PC-3 (cell line): ENCODE data around the gene GPD1. TPM values are rescaled to one million over a fixed set of nuclear protein-coding genes. Genes with fewer than 3 reads are reported as not detected.
A peak's percentile ranks its signal among the peaks of the same experiment; 100 is the strongest.

ENCODE experiments used
- ATAC-seq: fragments of 200-7000 bp; cut with Tn5 transposase; 2 replicates; pipeline ENCODE4 v1.9.1; 2020; ENCODE audit warnings: mild to moderate bottlenecking, moderate library complexity
- BruUV-seq: library from RNA; stranded (reverse); fragments of 400-500 nt; replicated peaks from 2 replicates; lab custom pipeline; 2021; lab: Mats Ljungman, UMichigan
- CTCF ChIA-PET: fragments of 300-600 bp; sonication (Branson Sonifier 250); formaldehyde crosslinking; loops from one replicate; lab custom pipeline; 2022; ENCODE audit warnings: antibody characterized with exemption; lab: Charles Lee
- POLR2A ChIA-PET: fragments of 300-600 bp; sonication (Branson Sonifier 250); formaldehyde crosslinking; loops from one replicate; lab custom pipeline; 2022; ENCODE audit warnings: antibody characterized with exemption; ENCODE audit not compliant: unreplicated experiment; lab: Charles Lee
- DNase-seq: peaks from one replicate; pipeline ENCODE4 v3.0.0-alpha.2; 2015
- H2AFZ ChIP-seq: fragments of 300-600 bp; sonication (generic); 2 replicates; pipeline ENCODE4 v1.6.0; 2016; ENCODE audit warnings: antibody characterized with exemption, low read length
- H3F3A ChIP-seq: fragments of 300-600 bp; sonication (generic); one replicate; pipeline ENCODE4 v1.6.0; 2017; ENCODE audit warnings: antibody characterized with exemption, low read length, control low read depth, mild to moderate bottlenecking; ENCODE audit not compliant: unreplicated experiment
- H3K27ac ChIP-seq: fragments of 300-600 bp; sonication (generic); 2 replicates; pipeline ENCODE4 v1.5.1; 2016; ENCODE audit warnings: mild to moderate bottlenecking, low read length
- H3K27me3 ChIP-seq: fragments of 300-600 bp; sonication (generic); 2 replicates; pipeline ENCODE4 v1.6.1; 2016; ENCODE audit warnings: low read length, mixed read lengths
- H3K36me3 ChIP-seq: fragments of 300-600 bp; sonication (generic); 2 replicates; pipeline ENCODE4 v1.6.1; 2016; ENCODE audit warnings: low read depth, mixed run types, low read length, mixed read lengths
- H3K4me1 ChIP-seq: fragments of 300-600 bp; sonication (generic); 2 replicates; pipeline ENCODE4 v1.5.1; 2016; ENCODE audit warnings: low read length; ENCODE audit not compliant: insufficient read depth
- H3K4me2 ChIP-seq: fragments of 300-600 bp; sonication (generic); 2 replicates; pipeline ENCODE4 v1.6.0; 2016; ENCODE audit warnings: low read length
- H3K4me3 ChIP-seq: fragments of 300-600 bp; sonication (generic); 2 replicates; pipeline ENCODE4 v1.5.1; 2016; ENCODE audit warnings: mild to moderate bottlenecking, low read length, mixed read lengths
- H3K79me2 ChIP-seq: fragments of 300-600 bp; sonication (generic); 2 replicates; pipeline ENCODE4 v1.6.1; 2017; ENCODE audit warnings: low read length, mixed read lengths
- H3K9ac ChIP-seq: fragments of 300-600 bp; sonication (generic); 2 replicates; pipeline ENCODE4 v1.6.0; 2016; ENCODE audit warnings: mild to moderate bottlenecking, low read length
- H3K9me2 ChIP-seq: fragments of 300-600 bp; sonication (generic); replicated peaks from 2 replicates; pipeline ENCODE4 v1.6.1; 2016; ENCODE audit warnings: mixed run types, low read length, mixed read lengths
- H3K9me3 ChIP-seq: fragments of 300-600 bp; sonication (generic); 2 replicates; pipeline ENCODE4 v1.6.1; 2016; ENCODE audit warnings: low read length, mixed read lengths
- H4K20me1 ChIP-seq: fragments of 300-600 bp; sonication (generic); 2 replicates; pipeline ENCODE4 v1.6.1; 2016; ENCODE audit warnings: low read length, mixed read lengths
- EZH2 ChIP-seq: fragments of 300-600 bp; sonication (generic); IDR thresholded peaks from one replicate; pipeline ENCODE4 v1.6.1; 2017; ENCODE audit warnings: antibody characterized with exemption, mild to moderate bottlenecking, low read length; ENCODE audit not compliant: unreplicated experiment
- EZH2phosphoT487 ChIP-seq: fragments of 300-600 bp; sonication (generic); IDR thresholded peaks from 2 replicates; pipeline ENCODE4 v1.6.1; 2018; ENCODE audit warnings: mild to moderate bottlenecking, antibody characterized with exemption, low read length, borderline replicate concordance
- intact Hi-C: fragments of 100-400 bp; cut with micrococcal nuclease; formaldehyde crosslinking; loops from 2 replicates; pipeline ENCODE4 v1.9.0; 2023
- total RNA-seq: library from RNA; depleted of rRNA; stranded (reverse); fragments of >200 nt; gene quantifications from 2 replicates; pipeline ENCODE4 v1.2.3, GENCODE V29; 2014
- TF ChIP-seq, protein P1 (sequence below): fragments of 300-600 bp; sonication (generic); conservative IDR thresholded peaks from 2 replicates; pipeline ENCODE4 v1.5.1; 2017; ENCODE audit warnings: antibody characterized with exemption, low read depth, mild to moderate bottlenecking, low read length

The GPD1 gene
- total RNA-seq, 1 experiment from 2014 or later: 0.11 TPM

DNA sequence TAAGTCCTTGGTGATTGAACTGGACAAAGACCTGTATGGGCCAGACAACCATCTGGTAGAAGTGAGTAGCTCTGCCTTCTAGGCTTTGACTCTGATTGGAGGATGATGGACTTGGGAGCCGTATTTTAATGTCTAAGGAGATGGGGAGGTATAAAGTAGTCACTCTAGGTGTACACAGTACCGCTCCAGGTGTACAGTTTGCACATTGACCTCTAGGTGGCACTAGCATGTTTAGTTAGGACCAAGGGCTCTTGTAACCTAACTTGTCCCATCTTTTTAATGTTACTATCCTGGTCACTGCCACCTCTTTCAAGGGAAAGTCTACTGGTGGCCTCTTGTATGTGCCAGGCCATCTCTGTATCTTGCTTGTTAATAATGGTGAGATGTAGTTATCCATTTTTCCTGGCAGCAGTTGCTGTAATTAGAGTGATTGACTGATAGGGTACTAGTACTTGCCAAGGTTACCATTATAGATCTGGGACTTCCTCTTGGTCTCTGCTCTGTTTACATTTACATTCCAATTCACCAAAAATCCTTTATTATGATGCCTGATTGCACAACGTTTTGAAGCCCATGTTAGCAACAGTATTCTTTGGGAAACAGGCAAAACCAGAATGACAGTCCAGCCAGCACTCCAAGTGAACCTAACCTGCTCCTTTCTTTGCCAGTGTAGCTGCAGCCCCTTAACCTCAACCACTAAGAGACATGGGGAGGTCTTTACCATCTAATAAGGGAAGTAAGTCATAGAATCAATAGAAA, 15.1 kb upstream of the GPD1 start:
- Histone ChIP-seq H3K4me2 (peak overlapping the region; percentile 65), H4K20me1 (peaks cover 4% of the 10 kb centered on the region; the same call in 1 of the 2 replicates), H3K9me2 (no peaks in the 10 kb centered on the region), H3K27ac (peak overlapping the region; percentile 82), H3F3A (peaks cover 13% of the 10 kb centered on the region), H3K4me1 (peaks cover 40% of the 10 kb centered on the region), H3K4me3 (peak overlapping the region; percentile 33; the same call in 1 of the 2 replicates), H3K27me3 (no peaks in the 10 kb centered on the region), H3K36me3 (peaks cover 45% of the 10 kb centered on the region), H3K9me3 (no peaks in the 10 kb centered on the region), H2AFZ (no peak overlapping the region), H3K79me2 (peaks cover 26% of the 10 kb centered on the region), H3K9ac (peak overlapping the region; percentile 25)
- POLR2A ChIA-PET: interaction anchor here (0.5 to 0.6 kb wide), 2 partner anchors 21 to 132 kb away, joined by 3 read pairs; no protein-coding TSS in a partner anchor
- peak; percentile 88 for DNase-seq
- ATAC-seq: peak; percentile 36
- BruUV-seq: no TSS peak
- intact Hi-C loops: loop anchor here (1.0 to 10.0 kb wide), 3 partner anchors 24 to 226 kb away; partner anchors contain the start of genes CERS5 and COX14
- CTCF ChIA-PET: interaction anchor here (1.0 to 1.2 kb wide), 3 partner anchors 15 to 23 kb away, joined by 3 to 19 read pairs (median 7); partner anchors contain the start of genes COX14 and GPD1
- TF ChIP-seq, protein P1, sequence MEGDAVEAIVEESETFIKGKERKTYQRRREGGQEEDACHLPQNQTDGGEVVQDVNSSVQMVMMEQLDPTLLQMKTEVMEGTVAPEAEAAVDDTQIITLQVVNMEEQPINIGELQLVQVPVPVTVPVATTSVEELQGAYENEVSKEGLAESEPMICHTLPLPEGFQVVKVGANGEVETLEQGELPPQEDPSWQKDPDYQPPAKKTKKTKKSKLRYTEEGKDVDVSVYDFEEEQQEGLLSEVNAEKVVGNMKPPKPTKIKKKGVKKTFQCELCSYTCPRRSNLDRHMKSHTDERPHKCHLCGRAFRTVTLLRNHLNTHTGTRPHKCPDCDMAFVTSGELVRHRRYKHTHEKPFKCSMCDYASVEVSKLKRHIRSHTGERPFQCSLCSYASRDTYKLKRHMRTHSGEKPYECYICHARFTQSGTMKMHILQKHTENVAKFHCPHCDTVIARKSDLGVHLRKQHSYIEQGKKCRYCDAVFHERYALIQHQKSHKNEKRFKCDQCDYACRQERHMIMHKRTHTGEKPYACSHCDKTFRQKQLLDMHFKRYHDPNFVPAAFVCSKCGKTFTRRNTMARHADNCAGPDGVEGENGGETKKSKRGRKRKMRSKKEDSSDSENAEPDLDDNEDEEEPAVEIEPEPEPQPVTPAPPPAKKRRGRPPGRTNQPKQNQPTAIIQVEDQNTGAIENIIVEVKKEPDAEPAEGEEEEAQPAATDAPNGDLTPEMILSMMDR: peak; percentile 95
- TF ChIP-seq EZH2: no peak

DNA sequence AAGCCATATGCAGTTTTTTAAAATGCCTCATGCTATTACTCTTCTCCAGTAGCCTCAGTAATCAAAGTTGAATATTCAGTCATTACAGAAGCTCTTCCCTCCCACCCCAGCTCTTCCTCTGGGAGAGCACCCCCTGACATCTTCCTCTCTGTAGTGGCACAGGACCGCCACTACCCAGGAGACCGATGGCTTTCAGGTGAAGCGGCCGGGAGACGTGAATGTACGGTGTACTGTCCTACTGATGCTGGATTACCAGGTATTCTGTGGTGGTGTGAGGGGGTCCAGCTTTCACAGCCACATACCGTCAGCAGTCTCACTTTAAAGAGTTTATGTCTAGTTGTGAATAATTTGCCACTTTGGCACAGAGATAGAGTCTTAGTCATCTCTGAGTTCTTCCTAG, 14.1 kb upstream of the GPD1 start:
- no TSS peak for BruUV-seq
- Histone ChIP-seq H4K20me1 (peaks cover 4% of the 10 kb centered on the region; the same call in 1 of the 2 replicates), H3K4me1 (peaks cover 40% of the 10 kb centered on the region), H3K27me3 (no peaks in the 10 kb centered on the region), H2AFZ (no peak overlapping the region), H3K36me3 (peaks cover 54% of the 10 kb centered on the region), H3F3A (peaks cover 13% of the 10 kb centered on the region), H3K79me2 (peaks cover 21% of the 10 kb centered on the region), H3K4me2 (no peak overlapping the region), H3K9me2 (no peaks in the 10 kb centered on the region), H3K9me3 (no peaks in the 10 kb centered on the region), H3K27ac (no peak overlapping the region), H3K4me3 (no peak overlapping the region), H3K9ac (no peak overlapping the region)
- TF ChIP-seq EZH2 (no peak), EZH2phosphoT487 (no peak)
- TF ChIP-seq, protein P1: no peak
- ChIA-PET POLR2A (no interaction called here), CTCF (interaction anchor here (1.1 kb wide), 1 partner anchor 12 kb away, joined by 3 read pairs; no protein-coding TSS in a partner anchor)
- ATAC-seq (no peak), DNase-seq (no peak)
- intact Hi-C loops: loop anchor here (10.0 kb wide), 1 partner anchor 225 kb away; no protein-coding TSS in a partner anchor

- no TSS peak for BruUV-seq
- Histone ChIP-seq H2AFZ (no peak overlapping the region), H3K27me3 (no peaks in the 10 kb centered on the region), H3K9ac (no peak overlapping the region), H3K79me2 (peaks cover 18% of the 10 kb centered on the region), H4K20me1 (peaks cover 4% of the 10 kb centered on the region; the same call in 1 of the 2 replicates), H3K4me3 (no peak overlapping the region), H3K27ac (no peak overlapping the region), H3K36me3 (peaks cover 58% of the 10 kb centered on the region), H3K9me2 (no peaks in the 10 kb centered on the region), H3K4me1 (peaks cover 40% of the 10 kb centered on the region), H3K4me2 (no peak overlapping the region), H3F3A (peaks cover 13% of the 10 kb centered on the region), H3K9me3 (no peaks in the 10 kb centered on the region)
- ATAC-seq (no peak), DNase-seq (no peak)
- intact Hi-C loops: no loop called here
- POLR2A ChIA-PET: no interaction called here
- CTCF ChIA-PET: interaction anchor here (1.1 kb wide), 1 partner anchor 11 kb away, joined by 3 read pairs; no protein-coding TSS in a partner anchor
- no peak for TF ChIP-seq EZH2phosphoT487
- TF ChIP-seq EZH2: no peak
- TF ChIP-seq, protein P1: no peak
These were observed 13.4 kb upstream of the GPD1 start for GRCh38 chr12:50090391-50090790.
